ENCODE measurements around the gene WSB1.

Gene WSB1

DNA sequence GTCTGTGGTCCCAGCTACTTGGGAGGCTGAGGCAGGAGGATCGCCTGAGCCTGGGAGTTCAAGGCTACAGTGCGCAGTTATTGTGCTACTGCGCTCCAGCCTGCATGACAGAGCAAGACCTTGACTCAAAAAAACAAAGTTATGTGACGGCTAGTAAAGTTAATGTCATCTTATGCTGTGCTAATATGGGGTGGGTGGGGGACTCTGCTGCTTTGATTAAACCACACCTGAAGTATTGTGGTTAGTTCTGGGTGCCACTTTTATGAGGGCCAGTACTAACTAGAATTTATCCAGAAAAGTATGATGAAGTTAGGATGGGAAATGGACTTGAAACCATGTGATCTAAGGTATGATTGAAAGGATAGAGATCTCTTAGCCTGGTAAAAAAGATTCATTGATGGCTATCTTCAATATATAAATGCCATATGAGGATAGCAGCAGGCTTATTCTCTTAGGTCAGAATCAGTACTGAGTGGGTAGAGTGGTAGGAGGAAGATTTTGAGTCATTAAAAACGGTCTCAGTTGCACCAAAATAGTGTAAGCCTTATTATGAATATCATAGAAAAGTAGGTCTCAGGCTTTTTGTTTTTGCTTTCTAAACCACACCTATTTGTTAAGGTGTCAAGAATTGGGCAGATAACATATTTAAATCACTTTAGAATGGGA lies 5.6 kb downstream of the WSB1 start:
- TF ChIP-seq ARNTL (CRISPR knock-in tag; IDR thresholded peaks at IDR 0.05; ENCODE audit: borderline replicate concordance, low read depth): no peak
- no peak for TF ChIP-seq GLIS3 (CRISPR knock-in tag; IDR thresholded peaks at IDR 0.05)
- TF ChIP-seq ZC3H10 (CRISPR knock-in tag; IDR thresholded peaks at IDR 0.05): no peak
- TF ChIP-seq PPARA (CRISPR knock-in tag; IDR thresholded peaks at IDR 0.05; ENCODE audit: borderline replicate concordance): no peak
- TF ChIP-seq ISL1 (CRISPR knock-in tag; IDR thresholded peaks at IDR 0.05): no peak
- TF ChIP-seq, protein P1, sequence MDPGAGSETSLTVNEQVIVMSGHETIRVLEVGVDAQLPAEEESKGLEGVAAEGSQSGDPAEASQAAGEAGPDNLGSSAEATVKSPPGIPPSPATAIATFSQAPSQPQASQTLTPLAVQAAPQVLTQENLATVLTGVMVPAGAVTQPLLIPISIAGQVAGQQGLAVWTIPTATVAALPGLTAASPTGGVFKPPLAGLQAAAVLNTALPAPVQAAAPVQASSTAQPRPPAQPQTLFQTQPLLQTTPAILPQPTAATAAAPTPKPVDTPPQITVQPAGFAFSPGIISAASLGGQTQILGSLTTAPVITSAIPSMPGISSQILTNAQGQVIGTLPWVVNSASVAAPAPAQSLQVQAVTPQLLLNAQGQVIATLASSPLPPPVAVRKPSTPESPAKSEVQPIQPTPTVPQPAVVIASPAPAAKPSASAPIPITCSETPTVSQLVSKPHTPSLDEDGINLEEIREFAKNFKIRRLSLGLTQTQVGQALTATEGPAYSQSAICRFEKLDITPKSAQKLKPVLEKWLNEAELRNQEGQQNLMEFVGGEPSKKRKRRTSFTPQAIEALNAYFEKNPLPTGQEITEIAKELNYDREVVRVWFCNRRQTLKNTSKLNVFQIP (CRISPR knock-in tag; IDR thresholded peaks at IDR 0.05; ENCODE audit: borderline replicate concordance, low read depth): no peak
- no peak for TF ChIP-seq CSRNP3 (CRISPR knock-in tag; IDR thresholded peaks at IDR 0.05)
- TF ChIP-seq SNAI2 (CRISPR knock-in tag; IDR thresholded peaks at IDR 0.05): no peak
- TF ChIP-seq ZNF70 (CRISPR knock-in tag; IDR thresholded peaks at IDR 0.05): no peak
- TF ChIP-seq TCF4 (CRISPR knock-in tag; IDR thresholded peaks at IDR 0.05; ENCODE audit: borderline replicate concordance): no peak
- no peak for TF ChIP-seq BACH2 (CRISPR knock-in tag; IDR thresholded peaks at IDR 0.05; ENCODE audit: borderline replicate concordance)
- TF ChIP-seq CREB5 (CRISPR knock-in tag; IDR thresholded peaks at IDR 0.05; ENCODE audit: low read depth): no peak
- TF ChIP-seq TSHZ2 (CRISPR knock-in tag; IDR thresholded peaks at IDR 0.05): no peak
- TF ChIP-seq ZFP30 (CRISPR knock-in tag; IDR thresholded peaks at IDR 0.05): no peak
- no peak for TF ChIP-seq RARB (CRISPR knock-in tag; IDR thresholded peaks at IDR 0.05)
- TF ChIP-seq ESRRG (CRISPR knock-in tag; IDR thresholded peaks at IDR 0.05): no peak
- TF ChIP-seq ZNF8 (CRISPR knock-in tag; IDR thresholded peaks at IDR 0.05): no peak
- TF ChIP-seq ZFP3 (CRISPR knock-in tag; IDR thresholded peaks at IDR 0.05): no peak
- ATAC-seq: no peak

- no peak for TF ChIP-seq PATZ1 (CRISPR knock-in tag; IDR thresholded peaks at IDR 0.05; ENCODE audit: borderline replicate concordance)
- no peak for TF ChIP-seq SNAI2 (CRISPR knock-in tag; IDR thresholded peaks at IDR 0.05)
- TF ChIP-seq ZNF8 (CRISPR knock-in tag; IDR thresholded peaks at IDR 0.05): no peak
- TF ChIP-seq ZNF70 (CRISPR knock-in tag; IDR thresholded peaks at IDR 0.05): no peak
- TF ChIP-seq ZC3H10 (CRISPR knock-in tag; IDR thresholded peaks at IDR 0.05): no peak
- no peak for TF ChIP-seq ZFP30 (CRISPR knock-in tag; IDR thresholded peaks at IDR 0.05)
- TF ChIP-seq, protein P1 (CRISPR knock-in tag; IDR thresholded peaks at IDR 0.05; ENCODE audit: borderline replicate concordance, low read depth): no peak
- no peak for TF ChIP-seq ESRRG (CRISPR knock-in tag; IDR thresholded peaks at IDR 0.05)
- no peak for TF ChIP-seq ISL1 (CRISPR knock-in tag; IDR thresholded peaks at IDR 0.05)
- no peak for TF ChIP-seq CSRNP3 (CRISPR knock-in tag; IDR thresholded peaks at IDR 0.05)
- no peak for TF ChIP-seq BACH2 (CRISPR knock-in tag; IDR thresholded peaks at IDR 0.05; ENCODE audit: borderline replicate concordance)
- TF ChIP-seq OSR1 (CRISPR knock-in tag; IDR thresholded peaks at IDR 0.05): no peak
- no peak for TF ChIP-seq TOX (CRISPR knock-in tag; IDR thresholded peaks at IDR 0.05; ENCODE audit: borderline replicate concordance)
- TF ChIP-seq RARB (CRISPR knock-in tag; IDR thresholded peaks at IDR 0.05): no peak
- no peak for TF ChIP-seq GLIS3 (CRISPR knock-in tag; IDR thresholded peaks at IDR 0.05)
- no peak for TF ChIP-seq TCF4 (CRISPR knock-in tag; IDR thresholded peaks at IDR 0.05; ENCODE audit: borderline replicate concordance)
- TF ChIP-seq CSDC2 (CRISPR knock-in tag; IDR thresholded peaks at IDR 0.05): no peak
- no peak for TF ChIP-seq ARNTL (CRISPR knock-in tag; IDR thresholded peaks at IDR 0.05; ENCODE audit: borderline replicate concordance, low read depth)
- TF ChIP-seq ZFP3 (CRISPR knock-in tag; IDR thresholded peaks at IDR 0.05): no peak
- no peak for TF ChIP-seq ZNF565 (CRISPR knock-in tag; conservative IDR thresholded peaks at IDR 0.05; ENCODE audit: low read depth)
- ATAC-seq: no peak
Observed at GRCh38 chr17:27303734-27304133, 9.8 kb downstream of the WSB1 start.
